Suppressor macrophage treated with lipopolysaccharide for 4 hours (primary cell): ENCODE measurements around the gene NSRP1.

Experiments
- DNase-seq: peaks from one replicate; pipeline ENCODE4 v3.0.0-alpha.2; 2020

Gene NSRP1

GRCh38 chr17:30224419-30224960 lies 107.9 kb downstream of the NSRP1 start:
- DNase-seq: no peak

GRCh38 chr17:30225112-30225511 lies 108.5 kb downstream of the NSRP1 start:
- no peak for DNase-seq

DNA sequence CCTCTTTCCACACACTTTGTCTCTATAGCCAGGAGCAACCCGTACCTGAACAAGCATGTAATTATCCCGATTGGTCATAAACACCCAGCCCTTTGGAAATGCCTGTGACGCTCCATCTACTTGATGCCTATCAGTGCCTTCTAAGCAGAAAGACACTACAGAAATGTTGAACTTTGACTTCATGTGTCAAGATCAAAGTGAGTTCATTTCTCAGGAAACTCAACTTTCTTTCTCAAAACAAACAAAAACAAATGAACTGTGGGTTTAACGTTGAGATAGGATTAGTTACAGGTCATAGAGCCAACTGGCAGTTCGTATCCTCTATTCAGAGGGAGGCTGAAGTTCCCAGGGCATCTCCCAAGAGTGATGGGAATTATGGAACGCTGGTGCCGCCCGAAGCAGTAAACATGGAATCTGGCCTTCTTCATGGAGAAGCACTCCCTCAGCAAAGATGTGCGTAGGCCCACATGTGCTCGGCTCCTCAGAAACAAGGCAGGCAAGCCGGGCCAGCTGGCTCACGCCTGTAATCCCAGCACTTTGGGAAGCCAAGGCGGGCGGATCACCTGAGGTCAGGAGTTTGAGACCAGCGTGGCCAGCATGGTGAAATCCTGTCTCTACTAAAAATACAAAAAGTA lies 109.4 kb downstream of the NSRP1 start:
- DNase-seq: no peak

DNA sequence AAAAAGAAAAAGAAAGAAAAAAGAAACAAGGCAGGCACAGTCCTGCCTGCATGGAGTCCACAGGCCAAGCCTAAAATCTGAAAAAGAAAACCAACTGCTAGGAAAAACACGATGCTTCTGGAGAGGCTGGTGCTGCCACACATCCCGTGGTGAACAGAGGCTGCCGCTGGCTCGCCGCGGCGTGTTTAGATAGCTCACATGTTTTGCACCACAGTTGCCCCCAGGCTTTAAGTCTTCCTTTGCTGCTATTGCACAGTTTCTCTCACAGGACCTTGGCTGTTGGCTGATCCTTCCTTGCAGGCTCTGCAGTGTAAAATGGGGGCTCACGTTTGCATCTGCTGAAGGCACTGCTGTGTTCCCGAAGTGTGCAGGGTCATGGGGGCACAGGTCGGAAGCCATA lies 110.3 kb downstream of the NSRP1 start:
- DNase-seq: no peak

GRCh38 chr17:30228011-30228410 lies 111.4 kb downstream of the NSRP1 start:
- peak; percentile 27 for DNase-seq

DNA sequence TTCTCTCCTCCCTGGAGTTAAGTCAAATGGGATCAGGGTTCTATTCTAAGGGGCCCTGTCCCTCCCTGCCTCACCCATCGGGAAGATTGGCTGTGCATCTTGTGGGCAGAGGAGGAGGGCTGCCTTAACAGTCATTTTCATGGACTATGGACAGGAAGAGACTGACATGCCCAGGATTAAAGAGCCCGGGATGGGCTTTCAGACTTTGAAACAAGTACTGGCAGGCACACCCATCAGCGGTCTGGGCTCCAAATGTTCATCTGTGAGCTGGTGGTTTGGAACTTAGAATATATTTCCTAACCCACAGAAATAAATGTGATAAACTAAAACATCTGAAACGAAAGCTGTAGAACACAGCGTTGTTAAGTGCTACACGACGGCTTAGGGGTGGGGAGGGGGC lies 112.4 kb downstream of the NSRP1 start:
- no peak for DNase-seq

GRCh38 chr17:30230009-30230408 lies 113.4 kb downstream of the NSRP1 start:
- DNase-seq: peak; percentile 55

DNA sequence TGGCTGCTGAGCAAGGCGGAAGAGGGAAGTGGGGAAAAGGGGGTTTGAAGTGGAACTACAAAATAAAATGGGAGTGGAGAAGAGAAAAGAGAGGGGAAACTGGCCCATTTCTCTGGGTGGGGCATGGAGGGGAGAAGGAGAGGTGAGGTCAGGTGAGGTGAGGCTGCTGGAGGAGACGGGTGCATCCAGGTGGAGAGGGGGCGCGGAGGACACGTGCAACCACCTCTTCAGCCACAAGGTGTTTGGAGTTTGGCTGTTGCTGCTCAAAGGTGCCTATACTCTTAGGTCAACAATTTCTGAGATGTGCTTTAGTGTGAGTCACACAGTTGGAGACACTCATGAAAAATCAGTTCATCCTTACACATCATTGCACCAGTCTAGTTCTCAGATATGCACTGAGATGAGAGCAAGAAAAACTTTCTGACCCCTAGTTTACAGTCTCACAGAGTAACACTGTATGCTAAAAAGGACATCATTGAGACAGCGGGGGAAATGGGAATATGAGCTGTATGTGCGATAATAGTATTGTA lies 114.0 kb downstream of the NSRP1 start:
- no peak for DNase-seq

DNA sequence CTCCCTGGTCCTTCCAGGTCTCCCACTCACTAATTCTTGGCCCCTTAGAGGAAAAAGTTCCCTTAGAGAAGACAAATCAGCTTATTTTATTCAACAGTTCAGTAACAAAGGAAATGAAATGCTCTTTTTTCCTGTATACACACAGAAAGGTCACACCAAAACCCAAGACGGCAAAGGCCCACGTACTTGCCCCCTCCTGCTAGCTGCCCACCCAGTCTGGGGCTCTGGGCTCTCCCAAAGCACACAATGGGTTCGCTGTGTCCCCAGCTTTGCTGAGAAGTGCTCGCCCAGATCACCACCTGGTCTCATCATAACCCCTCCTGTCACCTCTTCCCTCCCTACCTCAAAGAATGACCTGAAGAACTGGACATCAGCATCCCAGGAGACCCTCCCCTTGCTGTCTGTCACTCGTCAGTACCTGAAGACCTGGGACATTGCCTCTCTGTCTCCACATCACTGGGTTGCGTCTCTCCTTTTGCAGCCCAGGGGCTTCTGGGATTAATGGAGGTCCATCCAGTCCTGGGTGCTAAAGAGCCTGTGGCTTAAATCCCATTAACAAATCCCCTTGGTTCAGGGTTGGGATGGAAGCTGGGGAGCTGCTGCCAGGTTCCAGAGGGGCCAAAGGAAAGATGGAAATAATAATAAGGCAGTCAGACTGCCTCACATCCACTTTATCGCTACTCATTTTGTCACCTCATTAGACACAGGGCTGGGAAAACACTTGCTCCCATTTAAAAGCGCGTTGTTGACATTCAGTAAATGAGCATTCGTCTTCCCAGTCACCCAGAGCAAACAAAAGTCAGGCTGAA lies 115.6 kb downstream of the NSRP1 start:
- DNase-seq: no peak

GRCh38 chr17:30232824-30233427 lies 116.3 kb downstream of the NSRP1 start:
- DNase-seq: no peak

GRCh38 chr17:30234296-30234695 lies 117.7 kb downstream of the NSRP1 start:
- DNase-seq: no peak

GRCh38 chr17:30234964-30235363 lies 118.3 kb downstream of the NSRP1 start:
- no peak for DNase-seq

DNA sequence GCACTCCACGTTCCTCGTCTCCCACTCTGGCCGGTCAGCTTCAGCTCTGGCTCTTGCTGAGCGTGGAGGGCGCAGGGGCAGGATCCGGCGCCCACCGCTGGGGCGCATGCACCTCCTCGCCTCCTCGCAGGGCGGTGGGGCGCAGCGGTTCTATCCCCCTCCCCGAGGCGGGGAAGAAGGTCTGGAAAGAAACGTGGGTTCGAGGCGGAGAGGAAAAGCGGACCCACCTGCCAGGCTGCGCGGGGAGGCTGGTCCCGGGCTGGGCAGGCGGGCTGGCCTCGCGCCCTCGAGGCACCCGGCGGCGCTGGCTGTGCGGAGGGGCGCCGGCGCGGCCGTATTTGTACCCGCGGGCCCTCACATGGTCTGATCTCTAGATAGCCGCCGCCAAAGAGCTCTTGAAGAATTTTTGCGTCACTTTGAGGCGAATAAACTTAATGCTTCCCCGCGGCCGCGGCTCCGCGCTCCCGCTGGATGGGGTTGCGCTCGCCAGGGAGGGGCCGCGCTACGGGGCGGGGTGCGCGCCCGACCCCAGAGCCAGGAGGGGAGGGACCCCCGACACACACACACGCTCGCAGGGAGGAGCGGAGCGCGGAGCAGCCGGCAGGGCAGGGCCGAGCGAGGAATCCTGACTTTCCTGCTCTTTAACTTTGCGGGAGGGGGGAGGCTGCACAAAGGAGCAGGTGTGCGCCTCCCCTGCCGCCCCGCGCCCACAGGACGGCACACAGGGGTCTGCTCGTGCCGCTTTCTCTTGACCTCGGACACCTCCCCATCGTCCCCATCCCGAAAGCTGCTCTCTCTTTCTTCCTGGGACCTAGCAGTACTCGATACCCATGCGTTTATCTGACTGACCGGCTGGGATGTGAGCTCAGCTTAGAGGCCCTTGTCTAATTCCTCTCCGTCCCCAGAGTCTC lies 119.0 kb downstream of the NSRP1 start, which contains the start of gene SLC6A4:
SLC6A4 (minus strand) TSS at position 312 of the 911 bp plus-strand sequence. CDS start 13,739 bp downstream, outside the sequence.
- peak; percentile 5 for DNase-seq
